Cardiac fibroblast (primary cell): Measurements from ENCODE around the gene NCOA1.
A peak's percentile ranks its signal among the peaks of the same experiment; 100 is the strongest.

Experiments
- DNase-seq, 2 donors: peaks; one replicate each; pipeline versions ENCODE4 v3.0.0 to v3.0.0-alpha.2; 2010; ENCODE audit warnings: low read depth in 2 of 2
- H3K4me3 ChIP-seq, 2 donors: replicated peaks in 1 of 2; 1 replicate in 1 of 2; 2 replicates in 1 of 2; pipeline ENCODE4 v1.5.1; 2011; ENCODE audit warnings: low read depth in 2 of 2, low read length in 2 of 2, mild to moderate bottlenecking in 2 of 2, moderate library complexity in 1 of 2
- CTCF ChIP-seq: IDR thresholded peaks from one replicate; pipeline ENCODE4 v1.5.1; 2011; ENCODE audit warnings: low read depth, mild to moderate bottlenecking, low read length, inconsistent platforms

NCOA1 gene

DNA sequence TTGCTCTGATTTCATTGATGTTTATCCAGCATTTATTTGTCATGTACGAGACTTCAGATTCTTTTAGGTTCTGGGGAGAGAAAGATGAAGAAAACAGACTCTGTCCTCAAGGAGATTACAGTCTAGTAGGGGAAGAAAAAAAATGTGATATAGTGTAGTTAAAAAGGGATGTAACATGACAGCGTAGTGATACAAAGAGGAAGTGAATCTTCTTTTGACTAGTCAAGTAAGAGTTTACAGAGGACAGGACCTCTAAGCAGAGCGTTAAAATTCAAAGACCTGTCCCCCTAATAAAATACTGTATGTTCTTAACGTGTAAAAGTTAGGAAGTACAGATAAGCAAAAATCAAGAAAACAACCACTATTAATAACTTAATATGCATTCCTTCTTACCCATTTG, 47.7 kb downstream of the NCOA1 start:
- TF ChIP-seq CTCF = no peak
- DNase-seq = no peak

GRCh38 chr2:24539258-24539657, 48.2 kb downstream of the NCOA1 start:
- no peak for TF ChIP-seq CTCF
- no peak for DNase-seq
- no peak overlapping the region for H3K4me3 ChIP-seq

More for the DNA sequence above, 47.7 kb downstream of the NCOA1 start:
- H3K4me3 ChIP-seq = no peak overlapping the region

DNA sequence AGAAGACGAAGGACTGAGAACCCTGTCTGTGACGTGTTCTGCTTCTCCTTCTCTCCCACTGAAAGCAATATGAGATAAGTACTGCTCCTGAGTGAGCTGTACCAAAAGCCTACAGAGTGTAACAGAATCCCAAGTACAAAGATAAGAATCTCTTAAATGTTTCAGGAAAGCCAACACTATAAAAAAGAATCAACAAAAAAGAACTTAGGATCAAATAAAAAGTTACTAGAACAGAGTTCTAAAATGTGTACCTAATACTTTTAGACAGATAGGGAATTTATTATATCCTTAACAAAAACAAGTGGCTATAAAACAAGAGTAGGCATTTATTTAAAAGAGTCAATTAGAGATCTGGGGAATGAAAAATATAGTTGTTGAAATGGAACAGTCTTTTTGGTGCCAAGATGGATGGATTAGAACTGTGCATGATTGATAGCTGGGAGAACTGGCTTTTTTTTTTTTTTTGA, 49.0 kb downstream of the NCOA1 start:
- H3K4me3 ChIP-seq = no peak overlapping the region
- DNase-seq = no peak
- TF ChIP-seq CTCF = no peak

GRCh38 chr2:24541621-24542020, 50.6 kb downstream of the NCOA1 start:
- no peak for TF ChIP-seq CTCF
- H3K4me3 ChIP-seq = no peak overlapping the region
- no peak for DNase-seq

- no peak for DNase-seq
- H3K4me3 ChIP-seq = no peak overlapping the region
- TF ChIP-seq CTCF = no peak
These were observed 51.3 kb downstream of the NCOA1 start for GRCh38 chr2:24542269-24542872.

DNA sequence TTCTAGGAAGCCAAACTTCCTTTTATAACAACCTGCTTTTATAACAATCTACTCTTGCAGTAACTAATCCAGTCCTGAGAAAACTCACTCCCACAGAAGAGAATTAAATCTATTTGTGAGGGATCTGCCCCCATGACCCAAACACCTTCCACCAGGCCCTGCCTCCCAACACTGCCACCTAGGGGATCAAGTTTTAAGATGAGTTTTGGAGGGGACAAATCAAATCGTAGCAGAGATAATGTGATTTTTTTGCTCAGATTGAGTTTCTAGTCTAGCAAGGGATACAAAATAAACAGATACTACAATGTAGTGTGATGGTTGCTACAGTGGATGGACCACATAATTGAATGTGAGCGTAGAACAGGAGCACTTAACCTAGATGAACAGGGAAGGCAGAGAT, 52.2 kb downstream of the NCOA1 start:
- TF ChIP-seq CTCF = peak; percentile 20
- H3K4me3 ChIP-seq = no peak overlapping the region
- DNase-seq = peak in 1 of 2 donors; percentile 5
